Measurements from ENCODE around the gene RAPGEF3.

- TF ChIP-seq OSR1 (CRISPR knock-in tag; IDR thresholded peaks at IDR 0.05) (no peak), ZNF565 (CRISPR knock-in tag; conservative IDR thresholded peaks at IDR 0.05; ENCODE audit: low read depth) (no peak), RARB (CRISPR knock-in tag; IDR thresholded peaks at IDR 0.05) (no peak)
- TF ChIP-seq, protein P1, sequence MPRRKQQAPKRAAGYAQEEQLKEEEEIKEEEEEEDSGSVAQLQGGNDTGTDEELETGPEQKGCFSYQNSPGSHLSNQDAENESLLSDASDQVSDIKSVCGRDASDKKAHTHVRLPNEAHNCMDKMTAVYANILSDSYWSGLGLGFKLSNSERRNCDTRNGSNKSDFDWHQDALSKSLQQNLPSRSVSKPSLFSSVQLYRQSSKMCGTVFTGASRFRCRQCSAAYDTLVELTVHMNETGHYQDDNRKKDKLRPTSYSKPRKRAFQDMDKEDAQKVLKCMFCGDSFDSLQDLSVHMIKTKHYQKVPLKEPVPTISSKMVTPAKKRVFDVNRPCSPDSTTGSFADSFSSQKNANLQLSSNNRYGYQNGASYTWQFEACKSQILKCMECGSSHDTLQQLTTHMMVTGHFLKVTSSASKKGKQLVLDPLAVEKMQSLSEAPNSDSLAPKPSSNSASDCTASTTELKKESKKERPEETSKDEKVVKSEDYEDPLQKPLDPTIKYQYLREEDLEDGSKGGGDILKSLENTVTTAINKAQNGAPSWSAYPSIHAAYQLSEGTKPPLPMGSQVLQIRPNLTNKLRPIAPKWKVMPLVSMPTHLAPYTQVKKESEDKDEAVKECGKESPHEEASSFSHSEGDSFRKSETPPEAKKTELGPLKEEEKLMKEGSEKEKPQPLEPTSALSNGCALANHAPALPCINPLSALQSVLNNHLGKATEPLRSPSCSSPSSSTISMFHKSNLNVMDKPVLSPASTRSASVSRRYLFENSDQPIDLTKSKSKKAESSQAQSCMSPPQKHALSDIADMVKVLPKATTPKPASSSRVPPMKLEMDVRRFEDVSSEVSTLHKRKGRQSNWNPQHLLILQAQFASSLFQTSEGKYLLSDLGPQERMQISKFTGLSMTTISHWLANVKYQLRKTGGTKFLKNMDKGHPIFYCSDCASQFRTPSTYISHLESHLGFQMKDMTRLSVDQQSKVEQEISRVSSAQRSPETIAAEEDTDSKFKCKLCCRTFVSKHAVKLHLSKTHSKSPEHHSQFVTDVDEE (CRISPR knock-in tag; IDR thresholded peaks at IDR 0.05): no peak
Observed at GRCh38 chr12:47755655-47756562, 2.8 kb downstream of the RAPGEF3 start.
